HEK293T (cell line): Measurements from ENCODE around the gene NR2E1.

Experiments
- CTCF ChIA-PET: fragments of 350-600 bp; formaldehyde crosslinking; extraction: SDS; loops from one replicate; lab custom pipeline; 2021; ENCODE audit warnings: antibody characterized with exemption, inconsistent platforms; lab: Yijun Ruan, JAX
- POLR2A ChIA-PET: fragments of 350-600 bp; formaldehyde crosslinking; extraction: SDS; loops from one replicate; lab custom pipeline; 2020; ENCODE audit warnings: antibody characterized with exemption, inconsistent platforms; lab: Yijun Ruan, JAX
- DNase-seq: peaks from one replicate; pipeline ENCODE4 v3.0.0; 2012; ENCODE audit warnings: mixed read lengths; ENCODE audit errors: extremely low spot score
- ARNT ChIP-seq: fragments of 450-650 bp; IDR thresholded peaks from 2 replicates; pipeline ENCODE4 v1.6.1; 2017; ENCODE audit warnings: mild to moderate bottlenecking
- BHLHE40 ChIP-seq: fragments of 450-650 bp; IDR thresholded peaks from 2 replicates; pipeline ENCODE4 v1.6.1; 2016; ENCODE audit warnings: mild to moderate bottlenecking, moderate library complexity, borderline replicate concordance
- CTBP1 ChIP-seq: fragments of 450-650 bp; IDR thresholded peaks from 2 replicates; pipeline ENCODE4 v1.6.1; 2016; ENCODE audit warnings: borderline replicate concordance
- ELF4 ChIP-seq: fragments of 450-650 bp; IDR thresholded peaks from 2 replicates; pipeline ENCODE4 v1.6.1; 2017; ENCODE audit warnings: antibody characterized with exemption
- FOXA1 ChIP-seq: fragments of 450-650 bp; IDR thresholded peaks from 2 replicates; pipeline ENCODE4 v1.6.1; 2016; ENCODE audit warnings: mild to moderate bottlenecking
- FOXK2 ChIP-seq: fragments of 450-650 bp; IDR thresholded peaks from 2 replicates; pipeline ENCODE4 v1.6.1; 2016; ENCODE audit warnings: mild to moderate bottlenecking
- FOXM1 ChIP-seq: fragments of 450-650 bp; IDR thresholded peaks from 2 replicates; pipeline ENCODE4 v1.6.1; 2017; ENCODE audit warnings: mild to moderate bottlenecking, borderline replicate concordance
- HDGF ChIP-seq: fragments of 450-650 bp; IDR thresholded peaks from 2 replicates; pipeline ENCODE4 v1.6.1; 2017; ENCODE audit warnings: antibody characterized with exemption, borderline replicate concordance
- L3MBTL2 ChIP-seq: fragments of 450-650 bp; conservative IDR thresholded peaks from 2 replicates; pipeline ENCODE4 v1.6.1; 2016; ENCODE audit warnings: mild to moderate bottlenecking
- LEF1 ChIP-seq: fragments of 450-650 bp; IDR thresholded peaks from 2 replicates; pipeline ENCODE4 v1.6.1; 2017; ENCODE audit warnings: mild to moderate bottlenecking, borderline replicate concordance
- NFRKB ChIP-seq: fragments of 450-650 bp; IDR thresholded peaks from 2 replicates; pipeline ENCODE4 v1.6.1; 2016; ENCODE audit warnings: mild to moderate bottlenecking, moderate library complexity
- PKNOX1 ChIP-seq: fragments of 450-650 bp; IDR thresholded peaks from 2 replicates; pipeline ENCODE4 v1.6.1; 2016
- SP1 ChIP-seq: fragments of 450-650 bp; IDR thresholded peaks from 2 replicates; pipeline ENCODE4 v1.6.1; 2017
- SUZ12 ChIP-seq: fragments of 450-650 bp; IDR thresholded peaks from 2 replicates; pipeline ENCODE4 v1.6.1; 2016; ENCODE audit warnings: mild to moderate bottlenecking
- TARDBP ChIP-seq: fragments of 450-650 bp; IDR thresholded peaks from 2 replicates; pipeline ENCODE4 v1.6.1; 2016
- ZNF384 ChIP-seq: fragments of 450-650 bp; IDR thresholded peaks from 2 replicates; pipeline ENCODE4 v1.6.1; 2016

NR2E1 gene

DNA sequence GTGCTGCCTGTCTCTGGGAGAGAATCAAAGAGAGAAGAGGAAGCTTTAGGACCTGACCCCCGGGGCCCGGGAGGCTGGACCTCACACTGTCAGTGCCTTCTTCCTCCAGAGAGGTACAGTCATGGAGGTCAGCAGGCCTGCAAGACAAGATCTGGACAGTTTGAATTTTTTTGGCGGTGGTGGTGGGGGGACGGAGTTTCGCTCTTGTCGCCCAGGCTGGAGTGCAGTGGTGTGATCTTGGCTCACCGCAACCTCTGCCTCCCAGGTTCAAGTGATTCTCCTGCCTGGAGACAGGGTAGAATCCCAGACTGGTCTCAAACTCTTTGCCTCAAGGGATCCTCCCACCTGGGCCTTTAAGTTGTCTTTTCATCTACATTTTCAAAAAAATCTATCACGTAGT is 34.4 kb downstream of the NR2E1 start:
- POLR2A ChIA-PET = interaction anchor here (1.7 kb wide), 1 partner anchor 14 kb away, joined by 4 read pairs; no protein-coding TSS in a partner anchor
- no peak for DNase-seq
- TF ChIP-seq ZNF384 (no peak), HDGF (no peak), LEF1 (no peak), SP1 (no peak), PKNOX1 (no peak)
- CTCF ChIA-PET = no interaction called here

DNA sequence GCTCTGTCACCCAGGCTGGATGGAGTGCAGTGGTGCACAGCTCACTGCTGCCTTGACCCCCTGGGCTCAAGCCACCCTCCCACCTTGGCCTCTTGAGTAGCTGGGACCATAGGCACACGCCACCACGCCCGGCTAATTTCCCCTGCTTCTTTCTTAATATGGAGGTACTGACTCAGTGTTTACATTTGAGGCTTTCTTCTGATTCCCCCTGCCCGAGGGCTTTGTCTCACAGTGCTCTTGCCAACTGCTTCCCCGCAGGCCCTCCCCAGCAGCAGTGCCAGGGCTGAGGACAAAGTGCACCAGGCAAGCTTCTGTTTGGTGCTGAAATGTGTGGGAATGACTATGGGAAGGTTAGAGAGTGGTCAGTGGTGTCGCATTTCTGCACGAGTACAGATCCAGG is 34.8 kb downstream of the NR2E1 start:
- POLR2A ChIA-PET = interaction anchor here (1.7 kb wide), 1 partner anchor 14 kb away, joined by 4 read pairs; no protein-coding TSS in a partner anchor
- TF ChIP-seq FOXK2 (no peak), FOXA1 (no peak)
- CTCF ChIA-PET = no interaction called here
- DNase-seq = no peak

- no peak for DNase-seq
- no peak for TF ChIP-seq HDGF
- TF ChIP-seq SUZ12 = no peak
- TF ChIP-seq ELF4 = no peak
- no peak for TF ChIP-seq SP1
- TF ChIP-seq L3MBTL2 = no peak
- TF ChIP-seq PKNOX1 = no peak
- TF ChIP-seq BHLHE40 = no peak
- TF ChIP-seq NFRKB = no peak
- no peak for TF ChIP-seq TARDBP
- no peak for TF ChIP-seq ARNT
- TF ChIP-seq FOXA1 = no peak
- TF ChIP-seq CTBP1 = no peak
- no peak for TF ChIP-seq FOXM1
- no peak for TF ChIP-seq FOXK2
- no peak for TF ChIP-seq ZNF384
- no peak for TF ChIP-seq LEF1
- POLR2A ChIA-PET = no interaction called here
- CTCF ChIA-PET = interaction anchor here (0.6 kb wide), 2 partner anchors 56 to 297 kb away, joined by 3 read pairs; no protein-coding TSS in a partner anchor
Observed at GRCh38 chr6:108203189-108204112, 37.6 kb downstream of the NR2E1 start.

DNA sequence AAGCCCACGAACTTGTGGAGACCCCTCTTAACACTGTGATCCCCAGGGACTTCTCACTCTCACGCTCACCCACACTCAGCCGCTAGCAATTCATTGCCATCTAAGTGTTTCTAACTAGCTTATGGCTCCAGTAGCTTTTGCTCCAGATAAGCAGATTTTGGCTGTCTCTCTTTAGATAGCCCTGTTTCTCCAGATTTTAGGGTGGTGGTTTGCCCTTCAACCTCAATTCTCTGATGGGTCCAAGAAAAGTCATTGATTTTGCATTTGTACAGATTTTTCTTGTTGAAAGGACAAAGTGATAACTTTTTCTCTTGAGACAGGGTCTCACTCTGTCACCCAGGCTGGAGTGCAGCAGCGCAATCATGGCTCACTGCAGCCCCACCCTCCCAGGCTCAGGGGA is 41.2 kb downstream of the NR2E1 start:
- ChIA-PET CTCF (no interaction called here), POLR2A (no interaction called here)
- TF ChIP-seq FOXM1 (no peak), LEF1 (no peak), SP1 (no peak), FOXK2 (no peak)
- no peak for DNase-seq

- no peak for TF ChIP-seq NFRKB
- TF ChIP-seq ZNF384 = no peak
- no peak for TF ChIP-seq SUZ12
- no peak for TF ChIP-seq ELF4
- no peak for TF ChIP-seq FOXK2
- ChIA-PET POLR2A (no interaction called here), CTCF (interaction anchor here (0.6 kb wide), 1 partner anchor 10 kb away, joined by 3 read pairs; no protein-coding TSS in a partner anchor)
- DNase-seq = no peak
Observed at GRCh38 chr6:108209738-108210137, 43.9 kb downstream of the NR2E1 start.

DNA sequence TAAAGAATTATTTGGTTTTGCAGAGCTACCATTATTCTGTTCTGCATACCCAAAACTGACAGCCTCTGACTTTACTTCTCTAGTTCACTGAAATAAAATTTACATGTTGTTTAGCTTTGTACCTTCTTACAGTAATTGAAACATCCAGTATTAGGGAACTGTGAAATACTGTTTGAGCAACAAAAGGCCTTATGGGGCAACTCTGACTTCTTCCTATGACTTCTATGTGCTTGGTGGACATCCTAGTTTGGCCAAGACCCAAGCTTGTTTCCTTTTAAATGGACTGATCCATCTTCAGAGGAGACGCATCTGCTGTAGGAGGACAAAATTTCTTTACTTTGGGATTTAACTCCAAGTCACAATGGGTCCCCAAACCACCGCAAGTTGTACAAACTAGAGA is 44.7 kb downstream of the NR2E1 start:
- CTCF ChIA-PET = no interaction called here
- POLR2A ChIA-PET = no interaction called here
- no peak for TF ChIP-seq L3MBTL2
- DNase-seq = no peak

GRCh38 chr6:108211671-108212070 is 45.8 kb downstream of the NR2E1 start:
- CTCF ChIA-PET = no interaction called here
- TF ChIP-seq PKNOX1 (no peak), L3MBTL2 (no peak), FOXM1 (no peak), BHLHE40 (no peak), ELF4 (no peak), TARDBP (no peak), HDGF (no peak), FOXA1 (no peak), NFRKB (no peak)
- POLR2A ChIA-PET = no interaction called here
- no peak for DNase-seq
